K562 (cell line): Measurements from ENCODE around the gene VPS11. TPM values are rescaled to one million over a fixed set of nuclear protein-coding genes. Genes with fewer than 3 reads are reported as not detected.

Experiments used
- BMI1 ChIP-seq: fragments of 150-350 bp; IDR thresholded peaks from 2 replicates; pipeline ENCODE4 v1.6.1; 2014; ENCODE audit warnings: low read length
- CBX8 ChIP-seq: fragments of 200-600 bp; sonication (generic); IDR thresholded peaks from 2 replicates; pipeline ENCODE4 v1.6.1; 2012; ENCODE audit warnings: borderline replicate concordance, mixed run types, low read depth, mild to moderate bottlenecking, moderate library complexity, mixed read lengths, low read length, control low read depth, inconsistent platforms; ENCODE audit not compliant: poor library complexity, severe bottlenecking; ENCODE audit errors: extremely low read depth
- CEBPB ChIP-seq: fragments of 450-650 bp; IDR thresholded peaks from 2 replicates; pipeline ENCODE4 v1.6.1; 2016; ENCODE audit warnings: missing genetic modification characterization, missing compliant biosample characterization
- CTBP1 ChIP-seq: fragments of 450-650 bp; IDR thresholded peaks from 2 replicates; pipeline ENCODE4 v1.6.1; 2016; ENCODE audit warnings: borderline replicate concordance
- ELK3 ChIP-seq: fragments of 450-650 bp; formaldehyde crosslinking; IDR thresholded peaks from 2 replicates; pipeline ENCODE4 v1.4.0; 2020; ENCODE audit warnings: mild to moderate bottlenecking
- FOXP4 ChIP-seq: sonication (generic); formaldehyde crosslinking; IDR thresholded peaks from 2 replicates; pipeline ENCODE4 v1.8.0; 2022; ENCODE audit warnings: mild to moderate bottlenecking, missing genetic modification reagents, borderline replicate concordance
- HNRNPL ChIP-seq: fragments of 200-400 bp; formaldehyde crosslinking; IDR thresholded peaks from 2 replicates; pipeline ENCODE4 v1.6.1; 2017; ENCODE audit warnings: low read depth, mild to moderate bottlenecking, low read length
- HOXB6 ChIP-seq: fragments of 250-450 bp; sonication (Bioruptor Pico); IDR thresholded peaks from 2 replicates; pipeline ENCODE4 v1.5.1; 2022; ENCODE audit warnings: mild to moderate bottlenecking, borderline replicate concordance
- MCM5 ChIP-seq: fragments of 450-650 bp; IDR thresholded peaks from 2 replicates; pipeline ENCODE4 v1.6.1; 2016; ENCODE audit warnings: low read depth
- SIN3B ChIP-seq: fragments of 450-650 bp; IDR thresholded peaks from 2 replicates; pipeline ENCODE4 v1.6.1; 2017; ENCODE audit warnings: low read depth, mild to moderate bottlenecking, moderate library complexity
- SMC3 ChIP-seq: conservative IDR thresholded peaks from 2 replicates; pipeline ENCODE4 v1.6.1; 2011; ENCODE audit warnings: low read depth, low read length, improper control_type of control experiment; ENCODE audit not compliant: insufficient read depth
- STAT5A ChIP-seq: IDR thresholded peaks from 2 replicates; pipeline ENCODE4 v1.6.1; 2012; ENCODE audit warnings: low read length, inconsistent platforms, borderline replicate concordance
- ZNF282 ChIP-seq: sonication (generic); formaldehyde crosslinking; IDR thresholded peaks from 2 replicates; pipeline ENCODE4 v1.8.1; 2023; ENCODE audit warnings: missing genetic modification reagents
- polyA plus RNA-seq, 8 experiments: library from polyadenylated mRNA; depleted of rRNA in 4 of 8; stranded (reverse) in 5 of 8; unstranded in 3 of 8; fragments of >200 nt; fragmentation: Nextera tagmentation in 2 of 8; fragmentation: Illumina TruSeq in 1 of 8; extraction: Ambion mirVana in 2 of 8; extraction: Trizol in 1 of 8; gene quantifications; 2 replicates each; pipeline versions ENCODE4 v1.2.1 to v1.2.3, GENCODE V29; 2011 to 2014; ENCODE audit warnings: inconsistent platforms in 1 of 8, missing spikeins in 1 of 8
- total RNA-seq, 7 experiments: library from RNA; depleted of rRNA in 6 of 7; stranded (reverse); fragments of >200 nt in 6 of 7; fragmentation: Illumina TruSeq in 2 of 7; extraction: Trizol in 2 of 7; gene quantifications; 2 replicates each; pipeline versions ENCODE4 v1.2.1 to v1.2.3, GENCODE V29; 2011 to 2021; ENCODE audit warnings: low replicate concordance in 1 of 7
- TF ChIP-seq, protein P1 (sequence below): fragments of 450-650 bp; IDR thresholded peaks from 2 replicates; pipeline ENCODE4 v1.6.1; 2016; ENCODE audit warnings: mild to moderate bottlenecking
- TF ChIP-seq, protein P2 (sequence below): fragments of 250-450 bp; sonication (Bioruptor Pico); IDR thresholded peaks from 2 replicates; pipeline ENCODE4 v1.4.0; 2020; ENCODE audit warnings: mild to moderate bottlenecking, moderate library complexity
- TF ChIP-seq, protein P3 (sequence below): fragments of 200-800 bp; sonication (Bioruptor generic); IDR thresholded peaks from 2 replicates; pipeline ENCODE4 v1.6.1; 2017; ENCODE audit warnings: missing genetic modification characterization, missing compliant biosample characterization
- TF ChIP-seq, protein P4 (sequence below): sonication (generic); formaldehyde crosslinking; IDR thresholded peaks from 2 replicates; pipeline ENCODE4 v1.8.0; 2022; ENCODE audit warnings: missing genetic modification reagents, mild to moderate bottlenecking, borderline replicate concordance

VPS11 gene
- total and polyA plus RNA-seq, 9 of the 15 experiments (the other 6 are each of a cell fraction or from before 2014, with no cell fraction given): 14.1 to 35.5 (median 27.5) TPM

DNA sequence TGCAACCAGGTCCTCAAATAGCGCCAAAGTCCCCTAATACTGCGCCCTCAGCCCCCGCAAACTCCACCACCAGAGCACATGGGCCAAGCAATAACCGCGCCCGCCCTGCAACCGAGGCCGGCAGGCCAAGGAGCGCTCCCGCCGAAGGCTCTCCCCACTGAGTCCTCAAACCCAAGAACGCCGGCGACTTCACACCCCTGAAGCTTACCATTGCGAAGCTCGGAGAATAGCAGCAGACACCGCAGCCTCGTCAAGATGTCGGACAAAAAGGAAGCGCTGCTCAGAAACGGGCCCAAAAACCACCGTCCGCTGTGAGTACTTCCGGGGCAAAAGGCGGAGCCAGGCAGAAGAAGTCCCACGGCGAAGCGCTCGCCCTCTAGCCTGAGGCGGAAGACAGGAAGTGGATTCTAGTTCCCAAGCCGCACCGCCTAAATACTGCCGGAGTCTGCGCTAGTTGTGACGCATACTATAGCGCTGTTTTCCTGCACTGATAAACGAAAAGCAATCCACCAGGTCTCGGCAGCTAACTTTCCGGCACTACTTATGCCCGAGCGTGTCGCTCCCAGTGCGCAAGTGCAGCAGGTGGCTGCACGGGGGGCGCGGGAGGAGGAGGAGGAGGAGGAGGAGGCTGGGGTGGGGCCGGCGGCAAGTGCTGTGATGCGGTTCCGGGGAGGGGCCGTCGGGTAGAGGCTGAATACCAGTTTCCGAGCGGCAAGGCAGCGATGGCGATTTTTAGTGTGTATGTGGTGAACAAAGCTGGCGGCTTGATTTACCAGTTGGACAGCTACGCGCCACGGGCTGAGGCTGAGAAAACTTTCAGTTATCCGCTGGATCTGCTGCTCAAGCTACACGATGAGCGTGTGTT is 49.3 kb upstream of the VPS11 start, which contains the start of the genes RPS25 and TRAPPC4 (continued):
- TF ChIP-seq, protein P1, sequence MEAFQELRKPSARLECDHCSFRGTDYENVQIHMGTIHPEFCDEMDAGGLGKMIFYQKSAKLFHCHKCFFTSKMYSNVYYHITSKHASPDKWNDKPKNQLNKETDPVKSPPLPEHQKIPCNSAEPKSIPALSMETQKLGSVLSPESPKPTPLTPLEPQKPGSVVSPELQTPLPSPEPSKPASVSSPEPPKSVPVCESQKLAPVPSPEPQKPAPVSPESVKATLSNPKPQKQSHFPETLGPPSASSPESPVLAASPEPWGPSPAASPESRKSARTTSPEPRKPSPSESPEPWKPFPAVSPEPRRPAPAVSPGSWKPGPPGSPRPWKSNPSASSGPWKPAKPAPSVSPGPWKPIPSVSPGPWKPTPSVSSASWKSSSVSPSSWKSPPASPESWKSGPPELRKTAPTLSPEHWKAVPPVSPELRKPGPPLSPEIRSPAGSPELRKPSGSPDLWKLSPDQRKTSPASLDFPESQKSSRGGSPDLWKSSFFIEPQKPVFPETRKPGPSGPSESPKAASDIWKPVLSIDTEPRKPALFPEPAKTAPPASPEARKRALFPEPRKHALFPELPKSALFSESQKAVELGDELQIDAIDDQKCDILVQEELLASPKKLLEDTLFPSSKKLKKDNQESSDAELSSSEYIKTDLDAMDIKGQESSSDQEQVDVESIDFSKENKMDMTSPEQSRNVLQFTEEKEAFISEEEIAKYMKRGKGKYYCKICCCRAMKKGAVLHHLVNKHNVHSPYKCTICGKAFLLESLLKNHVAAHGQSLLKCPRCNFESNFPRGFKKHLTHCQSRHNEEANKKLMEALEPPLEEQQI: no peak
- TF ChIP-seq ELK3 (no peak), HOXB6 (CRISPR knock-in tag) (no peak), ZNF282 (CRISPR knock-in tag) (0 out of 2 replicates have a peak, but pooled peaks have one; percentile 16), SMC3 (no peak), FOXP4 (peak; percentile 53; the same call in 1 of the 2 replicates), HNRNPL (no peak), CEBPB (no peak), MCM5 (no peak), SIN3B (peak; percentile 82; the same call in 1 of the 2 replicates), CTBP1 (peak; percentile 79), BMI1 (no peak), STAT5A (no peak), CBX8 (no peak)
- TF ChIP-seq, protein P2, sequence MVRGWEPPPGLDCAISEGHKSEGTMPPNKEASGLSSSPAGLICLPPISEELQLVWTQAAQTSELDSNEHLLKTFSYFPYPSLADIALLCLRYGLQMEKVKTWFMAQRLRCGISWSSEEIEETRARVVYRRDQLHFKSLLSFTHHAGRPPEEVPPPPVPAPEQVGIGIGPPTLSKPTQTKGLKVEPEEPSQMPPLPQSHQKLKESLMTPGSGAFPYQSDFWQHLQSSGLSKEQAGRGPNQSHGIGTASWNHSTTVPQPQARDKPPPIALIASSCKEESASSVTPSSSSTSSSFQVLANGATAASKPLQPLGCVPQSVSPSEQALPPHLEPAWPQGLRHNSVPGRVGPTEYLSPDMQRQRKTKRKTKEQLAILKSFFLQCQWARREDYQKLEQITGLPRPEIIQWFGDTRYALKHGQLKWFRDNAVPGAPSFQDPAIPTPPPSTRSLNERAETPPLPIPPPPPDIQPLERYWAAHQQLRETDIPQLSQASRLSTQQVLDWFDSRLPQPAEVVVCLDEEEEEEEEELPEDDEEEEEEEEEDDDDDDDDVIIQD (CRISPR knock-in tag): no peak
- TF ChIP-seq, protein P3, sequence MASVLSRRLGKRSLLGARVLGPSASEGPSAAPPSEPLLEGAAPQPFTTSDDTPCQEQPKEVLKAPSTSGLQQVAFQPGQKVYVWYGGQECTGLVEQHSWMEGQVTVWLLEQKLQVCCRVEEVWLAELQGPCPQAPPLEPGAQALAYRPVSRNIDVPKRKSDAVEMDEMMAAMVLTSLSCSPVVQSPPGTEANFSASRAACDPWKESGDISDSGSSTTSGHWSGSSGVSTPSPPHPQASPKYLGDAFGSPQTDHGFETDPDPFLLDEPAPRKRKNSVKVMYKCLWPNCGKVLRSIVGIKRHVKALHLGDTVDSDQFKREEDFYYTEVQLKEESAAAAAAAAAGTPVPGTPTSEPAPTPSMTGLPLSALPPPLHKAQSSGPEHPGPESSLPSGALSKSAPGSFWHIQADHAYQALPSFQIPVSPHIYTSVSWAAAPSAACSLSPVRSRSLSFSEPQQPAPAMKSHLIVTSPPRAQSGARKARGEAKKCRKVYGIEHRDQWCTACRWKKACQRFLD: peak; percentile 64; the same call in 1 of the 2 replicates
- TF ChIP-seq, protein P4, sequence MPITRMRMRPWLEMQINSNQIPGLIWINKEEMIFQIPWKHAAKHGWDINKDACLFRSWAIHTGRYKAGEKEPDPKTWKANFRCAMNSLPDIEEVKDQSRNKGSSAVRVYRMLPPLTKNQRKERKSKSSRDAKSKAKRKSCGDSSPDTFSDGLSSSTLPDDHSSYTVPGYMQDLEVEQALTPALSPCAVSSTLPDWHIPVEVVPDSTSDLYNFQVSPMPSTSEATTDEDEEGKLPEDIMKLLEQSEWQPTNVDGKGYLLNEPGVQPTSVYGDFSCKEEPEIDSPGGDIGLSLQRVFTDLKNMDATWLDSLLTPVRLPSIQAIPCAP (CRISPR knock-in tag): no peak
